Measurements from ENCODE around the gene TTC4.

DNA sequence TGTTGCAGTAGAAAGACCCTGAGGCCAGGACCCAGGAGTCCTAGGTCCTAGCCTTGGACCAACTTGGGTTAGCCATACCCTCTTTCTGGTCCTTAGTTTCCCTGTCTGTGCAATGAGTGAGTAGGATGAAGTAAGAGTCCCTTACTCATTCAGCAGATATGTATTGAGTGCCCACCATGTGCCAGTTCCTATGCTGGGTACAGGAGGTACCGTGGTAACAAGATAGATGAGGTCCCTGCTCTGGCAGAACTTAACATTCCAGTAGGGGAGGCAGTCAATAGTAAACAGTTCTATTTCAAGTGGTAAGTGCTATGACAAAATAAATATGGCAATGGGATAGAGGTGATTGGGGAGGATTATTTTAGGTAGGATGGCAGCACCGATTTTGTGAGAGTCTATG lies 66.9 kb downstream of the TTC4 start:
- TF ChIP-seq, protein P1, sequence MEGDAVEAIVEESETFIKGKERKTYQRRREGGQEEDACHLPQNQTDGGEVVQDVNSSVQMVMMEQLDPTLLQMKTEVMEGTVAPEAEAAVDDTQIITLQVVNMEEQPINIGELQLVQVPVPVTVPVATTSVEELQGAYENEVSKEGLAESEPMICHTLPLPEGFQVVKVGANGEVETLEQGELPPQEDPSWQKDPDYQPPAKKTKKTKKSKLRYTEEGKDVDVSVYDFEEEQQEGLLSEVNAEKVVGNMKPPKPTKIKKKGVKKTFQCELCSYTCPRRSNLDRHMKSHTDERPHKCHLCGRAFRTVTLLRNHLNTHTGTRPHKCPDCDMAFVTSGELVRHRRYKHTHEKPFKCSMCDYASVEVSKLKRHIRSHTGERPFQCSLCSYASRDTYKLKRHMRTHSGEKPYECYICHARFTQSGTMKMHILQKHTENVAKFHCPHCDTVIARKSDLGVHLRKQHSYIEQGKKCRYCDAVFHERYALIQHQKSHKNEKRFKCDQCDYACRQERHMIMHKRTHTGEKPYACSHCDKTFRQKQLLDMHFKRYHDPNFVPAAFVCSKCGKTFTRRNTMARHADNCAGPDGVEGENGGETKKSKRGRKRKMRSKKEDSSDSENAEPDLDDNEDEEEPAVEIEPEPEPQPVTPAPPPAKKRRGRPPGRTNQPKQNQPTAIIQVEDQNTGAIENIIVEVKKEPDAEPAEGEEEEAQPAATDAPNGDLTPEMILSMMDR (conservative IDR thresholded peaks at IDR 0.05; ENCODE audit: low read depth, low read length): no peak
- no peak for TF ChIP-seq EZH2phosphoT487 (IDR thresholded peaks at IDR 0.05; ENCODE audit: borderline replicate concordance, low read length)
